Testis (tissue), 3 donors: Measurements from ENCODE around the gene C5AR2. TPM values are rescaled to one million over a fixed set of nuclear protein-coding genes. Genes with fewer than 3 reads are reported as not detected.

Experiments used
- DNase-seq: peaks from one replicate; pipeline ENCODE4 v3.0.0-alpha.2; 2019
- H3K27ac ChIP-seq, 2 donors: fragments of 200-600 bp; sonication (generic); one replicate each; pipeline ENCODE4 v1.5.1; 2019
- H3K27me3 ChIP-seq: fragments of 200-600 bp; sonication (generic); one replicate; pipeline ENCODE4 v1.5.1; 2019
- H3K36me3 ChIP-seq: fragments of 200-600 bp; sonication (generic); one replicate; pipeline ENCODE4 v1.5.1; 2017; ENCODE audit warnings: low read depth; ENCODE audit errors: missing control alignments
- H3K4me1 ChIP-seq: fragments of 200-600 bp; sonication (generic); one replicate; pipeline ENCODE4 v1.5.1; 2019
- H3K4me3 ChIP-seq, 2 donors: fragments of 200-600 bp; sonication (generic); one replicate each; pipeline ENCODE4 v1.5.1; 2017 to 2019
- H3K9me3 ChIP-seq: fragments of 200-600 bp; sonication (generic); one replicate; pipeline ENCODE4 v1.5.1; 2017
- POLR2A ChIP-seq: fragments of 450-650 bp; IDR thresholded peaks from one replicate; pipeline ENCODE4 v1.6.1; 2017; ENCODE audit warnings: antibody characterized with exemption, mild to moderate bottlenecking, moderate library complexity
- WGBS, 2 donors: methylation state at CpG; one replicate each; pipeline ENCODE4 v1.1.5; 2018; 5-methylcytosine and 5-hydroxymethylcytosine counted together
- intact Hi-C: fragments of 100-400 bp; cut with DNase I; formaldehyde crosslinking; loops from one replicate; pipeline ENCODE4 v1.15.1; 2023; ENCODE audit warnings: low total_unique reads
- polyA plus RNA-seq: library from polyadenylated mRNA; stranded (reverse); fragments of 350-450 nt; fragmentation: Illumina TruSeq; extraction: RNeasy Lipid Tissue Mini Kit (QIAGEN cat#74804); gene quantifications from one replicate; pipeline ENCODE4 v1.2.3, GENCODE V29; 2014; ENCODE audit warnings: low read depth, low replicate concordance; ENCODE audit not compliant: insufficient read depth
- total RNA-seq, 2 donors: library from RNA; depleted of rRNA; stranded (reverse); fragments of >200 nt; gene quantifications; one replicate each; pipeline ENCODE4 v1.2.3, GENCODE V29; 2016
- TF ChIP-seq, protein P1 (sequence below), 3 experiments: fragments of 450-650 bp in 2 of 3; fragments of 200-600 bp in 1 of 3; sonication (generic) in 1 of 3; IDR thresholded peaks; one replicate each; pipeline ENCODE4 v1.5.1; 2016 to 2019; ENCODE audit warnings: antibody characterized with exemption in 3 of 3, mild to moderate bottlenecking in 2 of 3, moderate library complexity in 1 of 3

Gene C5AR2
- total and polyA plus RNA-seq, 3 donors from 2014 or later = 2.7 to 3.9 (median 2.8) TPM

DNA sequence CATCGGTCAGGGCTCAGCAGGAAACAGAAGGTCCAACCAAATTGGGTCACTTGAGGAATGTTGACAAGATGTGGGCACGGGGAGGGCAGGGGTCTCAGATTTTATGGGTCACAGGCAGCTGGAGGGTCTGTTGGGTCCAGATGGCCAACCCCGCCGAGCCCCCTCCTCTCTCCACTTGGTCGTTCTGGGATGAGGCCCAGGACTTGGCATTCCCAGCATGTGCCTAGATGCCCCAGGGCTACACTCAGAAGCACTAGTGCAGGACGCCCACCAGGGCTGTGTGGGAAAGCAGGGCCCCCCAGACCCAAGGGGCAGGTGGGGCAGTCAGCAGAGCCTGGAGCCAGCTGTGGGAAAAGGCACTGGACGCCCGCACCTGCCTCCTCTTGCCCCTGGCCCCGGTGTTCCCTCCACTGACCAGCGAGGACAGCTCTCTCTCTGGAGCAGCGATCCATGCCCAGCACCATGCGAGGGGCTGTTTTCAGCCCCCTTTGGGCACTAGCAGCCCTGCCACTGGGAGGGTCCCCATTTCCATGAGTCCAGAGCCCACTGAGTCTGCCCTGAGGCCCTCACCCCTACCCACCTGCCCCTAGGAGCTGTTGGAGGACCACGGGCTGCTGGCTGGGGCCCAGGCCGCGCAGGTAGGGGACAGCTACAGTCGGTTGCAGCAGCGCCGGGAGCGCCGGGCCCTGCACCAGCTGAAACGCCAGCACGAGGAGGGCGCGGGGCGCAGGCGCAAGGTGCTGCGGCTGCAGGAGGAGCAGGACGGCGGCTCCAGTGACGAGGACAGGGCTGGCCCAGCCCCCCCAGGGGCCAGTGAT, 43.1 kb downstream of the C5AR2 start:
- intact Hi-C loops = no loop called here
- Histone ChIP-seq H3K27me3 (no peaks in the 10 kb centered on the region), H3K4me3 (no peak overlapping the region), H3K9me3 (no peaks in the 10 kb centered on the region), H3K27ac (no peak overlapping the region), H3K4me1 (peaks cover 8% of the 10 kb centered on the region), H3K36me3 (no peaks in the 10 kb centered on the region)
- DNase-seq = no peak
- 88 to 96% methylated on average over 10 to 30 of the region's 30 CpGs for WGBS, 2 donors
- TF ChIP-seq, protein P1, sequence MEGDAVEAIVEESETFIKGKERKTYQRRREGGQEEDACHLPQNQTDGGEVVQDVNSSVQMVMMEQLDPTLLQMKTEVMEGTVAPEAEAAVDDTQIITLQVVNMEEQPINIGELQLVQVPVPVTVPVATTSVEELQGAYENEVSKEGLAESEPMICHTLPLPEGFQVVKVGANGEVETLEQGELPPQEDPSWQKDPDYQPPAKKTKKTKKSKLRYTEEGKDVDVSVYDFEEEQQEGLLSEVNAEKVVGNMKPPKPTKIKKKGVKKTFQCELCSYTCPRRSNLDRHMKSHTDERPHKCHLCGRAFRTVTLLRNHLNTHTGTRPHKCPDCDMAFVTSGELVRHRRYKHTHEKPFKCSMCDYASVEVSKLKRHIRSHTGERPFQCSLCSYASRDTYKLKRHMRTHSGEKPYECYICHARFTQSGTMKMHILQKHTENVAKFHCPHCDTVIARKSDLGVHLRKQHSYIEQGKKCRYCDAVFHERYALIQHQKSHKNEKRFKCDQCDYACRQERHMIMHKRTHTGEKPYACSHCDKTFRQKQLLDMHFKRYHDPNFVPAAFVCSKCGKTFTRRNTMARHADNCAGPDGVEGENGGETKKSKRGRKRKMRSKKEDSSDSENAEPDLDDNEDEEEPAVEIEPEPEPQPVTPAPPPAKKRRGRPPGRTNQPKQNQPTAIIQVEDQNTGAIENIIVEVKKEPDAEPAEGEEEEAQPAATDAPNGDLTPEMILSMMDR (IDR thresholded peaks at IDR 0.05) = no peak
- TF ChIP-seq POLR2A = no peak

DNA sequence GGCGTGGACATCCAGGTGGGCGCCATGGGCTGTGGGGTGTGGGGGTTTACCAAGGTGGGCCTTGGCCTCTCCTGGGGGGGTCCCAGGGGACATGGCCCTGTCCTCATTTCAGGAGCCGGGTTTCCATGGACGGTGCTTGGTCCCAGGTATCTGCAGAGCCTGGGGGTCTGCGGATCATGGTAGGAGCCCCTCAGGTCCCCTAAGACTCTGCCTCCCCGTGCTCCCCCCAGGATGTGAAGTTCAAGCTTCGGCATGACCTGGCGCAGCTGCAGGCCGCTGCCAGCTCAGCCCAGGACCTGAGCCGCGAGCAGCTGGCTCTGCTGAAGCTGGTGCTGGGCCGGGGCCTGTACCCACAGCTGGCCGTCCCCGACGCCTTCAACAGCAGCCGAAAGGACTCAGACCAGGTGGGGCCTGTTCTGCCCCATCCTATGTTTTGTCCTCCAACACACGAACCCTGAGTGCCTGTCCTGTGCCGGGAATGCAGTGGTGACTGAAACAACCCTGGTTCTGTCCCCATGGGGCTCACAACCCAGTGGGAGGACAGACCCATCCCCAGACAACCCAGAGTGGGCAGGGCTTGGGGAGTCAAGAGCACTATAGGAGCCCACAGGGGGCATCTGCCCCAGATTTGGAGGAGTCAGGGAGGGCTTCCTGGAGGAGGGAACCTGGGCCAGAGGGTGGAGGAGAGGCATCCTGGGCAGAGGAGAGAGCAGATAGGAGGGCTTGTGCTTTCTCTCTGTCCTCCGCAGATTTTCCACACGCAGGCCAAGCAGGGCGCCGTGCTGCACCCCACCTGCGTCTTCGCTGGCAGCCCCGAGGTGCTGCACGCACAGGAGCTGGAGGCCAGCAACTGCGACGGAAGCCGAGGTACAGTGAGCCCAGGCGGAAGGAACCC, 44.0 kb downstream of the C5AR2 start:
- H3K36me3 ChIP-seq = no peaks in the 10 kb centered on the region
- H3K9me3 ChIP-seq = no peaks in the 10 kb centered on the region
- H3K4me1 ChIP-seq = peaks cover 8% of the 10 kb centered on the region
- intact Hi-C loops = no loop called here
- H3K4me3 ChIP-seq = no peak overlapping the region
- WGBS, 2 donors = 96 to 99% methylated on average over 15 to 30 of the region's 30 CpGs
- no peaks in the 10 kb centered on the region for H3K27me3 ChIP-seq
- H3K27ac ChIP-seq = no peak overlapping the region
- TF ChIP-seq POLR2A = no peak
- TF ChIP-seq, protein P1 (IDR thresholded peaks at IDR 0.05) = no peak
- DNase-seq = no peak

GRCh38 chr19:47376589-47377144, 44.7 kb downstream of the C5AR2 start:
- H3K4me3 ChIP-seq = no peak overlapping the region
- no peaks in the 10 kb centered on the region for H3K27me3 ChIP-seq
- H3K27ac ChIP-seq = no peak overlapping the region
- no peak for DNase-seq
- WGBS, 2 donors = 84 to 94% methylated on average over 13 to 16 of the region's 16 CpGs
- TF ChIP-seq, protein P1 (IDR thresholded peaks at IDR 0.05) = no peak
- no peak for TF ChIP-seq POLR2A
- intact Hi-C loops = no loop called here
- H3K9me3 ChIP-seq = no peaks in the 10 kb centered on the region
- peaks cover 8% of the 10 kb centered on the region for H3K4me1 ChIP-seq
- H3K36me3 ChIP-seq = no peaks in the 10 kb centered on the region

- TF ChIP-seq, protein P1 (IDR thresholded peaks at IDR 0.05) = no peak
- 42 to 72% methylated on average over 11 to 14 of the region's 16 CpGs for WGBS, 2 donors
- peak; percentile 73 for DNase-seq
- no peak overlapping the region for H3K27ac ChIP-seq
- H3K27me3 ChIP-seq = no peaks in the 10 kb centered on the region
- no peaks in the 10 kb centered on the region for H3K9me3 ChIP-seq
- intact Hi-C loops = no loop called here
- H3K4me3 ChIP-seq = no peak overlapping the region
- no peaks in the 10 kb centered on the region for H3K36me3 ChIP-seq
- peaks cover 8% of the 10 kb centered on the region for H3K4me1 ChIP-seq
These were observed 45.3 kb downstream of the C5AR2 start for GRCh38 chr19:47377208-47377701.
